Measurements from ENCODE around the gene NPAS3.

NPAS3 gene

DNA sequence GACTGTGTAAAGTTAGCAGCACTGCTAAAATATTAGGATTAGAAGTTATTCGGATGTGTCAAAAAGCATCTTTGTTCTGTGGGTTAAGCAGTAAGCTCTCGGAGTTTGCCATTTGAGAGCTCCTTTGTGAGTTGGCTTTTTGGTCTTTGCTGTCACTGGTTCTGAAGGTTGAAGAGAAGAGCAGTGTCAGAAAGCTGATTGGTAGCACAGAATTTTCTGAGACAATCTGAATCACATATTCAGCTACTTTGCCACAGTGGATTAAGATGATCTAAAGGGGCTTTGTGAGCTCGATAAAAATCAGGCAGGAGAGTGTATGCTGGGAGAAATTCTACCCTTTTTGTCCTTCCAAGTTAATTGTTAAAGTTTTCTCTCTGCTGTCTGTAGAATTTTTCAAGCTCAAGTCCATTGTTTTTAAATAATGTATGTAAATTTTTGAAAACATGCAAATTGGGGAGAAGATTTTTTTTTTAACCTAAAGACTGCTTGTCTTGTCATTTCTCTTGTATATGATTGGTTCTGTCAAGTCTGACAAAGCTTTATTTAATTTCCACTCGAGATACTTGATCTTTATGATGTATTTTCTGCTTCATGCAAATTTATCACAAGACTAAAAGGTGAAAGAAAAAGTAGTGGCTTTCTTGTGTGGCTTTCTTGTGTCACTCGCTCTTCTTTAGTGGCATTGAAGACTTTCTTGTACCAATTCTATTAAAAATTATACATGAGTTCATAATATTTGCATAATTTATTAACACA lies 704.9 kb downstream of the NPAS3 start:
- H3K4me3 ChIP-seq (ENCODE audit: low read depth, low read length), result no peak overlapping the region
- TF ChIP-seq CTCF (IDR thresholded peaks at IDR 0.05; ENCODE audit: insufficient read depth, low read depth, low read length, missing control alignments), result no peak
- no peak for DNase-seq (ENCODE audit: low read depth)

DNA sequence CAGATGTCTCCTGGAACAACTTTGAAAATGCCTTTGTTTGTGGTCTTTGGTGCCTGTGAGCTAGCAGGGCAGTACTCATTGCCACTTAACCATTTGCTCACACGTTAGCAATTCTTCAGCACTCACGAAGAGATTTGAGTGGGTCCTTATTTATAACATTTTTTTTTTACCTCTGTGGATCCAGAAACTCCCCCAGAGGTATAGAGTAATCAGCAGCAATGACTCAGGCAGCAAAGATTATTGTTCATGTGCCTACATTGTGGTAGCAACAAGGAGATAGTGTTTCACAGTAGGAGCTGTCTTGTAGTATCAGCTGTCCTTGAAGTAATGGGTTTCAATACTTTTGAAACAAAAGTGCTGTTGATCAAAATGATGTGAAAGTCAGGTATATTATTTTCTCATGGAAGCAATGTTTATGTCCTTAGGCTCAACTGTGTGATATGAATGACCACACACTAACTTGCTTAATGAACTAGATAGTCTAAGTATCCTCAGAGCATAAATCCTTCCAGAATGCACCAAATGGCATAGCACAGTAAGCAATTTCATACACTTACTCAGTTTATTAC lies 708.1 kb downstream of the NPAS3 start:
- no peak for DNase-seq (ENCODE audit: low read depth)
- H3K4me3 ChIP-seq (ENCODE audit: low read depth, low read length), result no peak overlapping the region
- no peak for TF ChIP-seq CTCF (IDR thresholded peaks at IDR 0.05; ENCODE audit: insufficient read depth, low read depth, low read length, missing control alignments)

GRCh38 chr14:33647385-33647786 lies 708.7 kb downstream of the NPAS3 start:
- TF ChIP-seq CTCF (IDR thresholded peaks at IDR 0.05; ENCODE audit: insufficient read depth, low read depth, low read length, missing control alignments), result no peak
- no peak overlapping the region for H3K4me3 ChIP-seq (ENCODE audit: low read depth, low read length)
- no peak for DNase-seq (ENCODE audit: low read depth)

- DNase-seq (ENCODE audit: low read depth), result no peak
- no peak overlapping the region for H3K4me3 ChIP-seq (ENCODE audit: low read depth, low read length)
- TF ChIP-seq CTCF (IDR thresholded peaks at IDR 0.05; ENCODE audit: insufficient read depth, low read depth, low read length, missing control alignments), result no peak
Observed at GRCh38 chr14:33650430-33650829, 711.8 kb downstream of the NPAS3 start.

DNA sequence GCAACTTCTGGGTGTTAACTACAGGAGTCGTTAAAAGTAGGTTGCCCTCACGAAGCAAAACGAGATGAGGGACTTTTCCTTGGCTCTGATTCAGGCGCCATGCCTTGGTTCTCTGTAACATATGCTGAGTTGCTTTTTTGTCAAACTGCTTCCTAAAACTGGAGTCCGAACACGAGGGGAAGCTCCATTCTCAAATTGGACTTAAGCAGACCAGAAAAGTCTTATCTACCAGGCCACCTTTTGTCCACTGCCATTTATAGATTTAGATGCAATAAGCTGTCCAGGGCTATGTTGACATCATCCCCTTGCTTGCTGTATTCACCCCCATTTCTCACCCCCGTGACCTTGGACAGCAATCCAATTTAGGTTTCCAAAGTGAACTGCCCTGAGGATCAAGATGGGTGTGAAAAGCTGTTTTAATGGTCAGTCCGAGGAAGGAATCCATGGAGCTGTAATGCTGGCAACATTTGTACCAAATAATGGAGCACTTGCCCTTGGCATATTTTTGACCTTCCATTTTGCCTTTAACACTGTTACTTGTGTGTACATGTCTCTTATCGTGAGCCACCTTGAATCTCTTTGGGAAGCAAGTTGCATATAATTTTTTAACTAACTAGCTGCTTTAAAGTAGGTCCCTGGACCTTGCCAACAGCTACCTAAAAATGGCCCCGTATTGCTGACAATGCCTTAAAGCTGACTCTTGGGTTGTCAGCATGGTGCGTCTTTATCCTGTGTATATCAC lies 714.1 kb downstream of the NPAS3 start:
- no peak for DNase-seq (ENCODE audit: low read depth)
- H3K4me3 ChIP-seq (ENCODE audit: low read depth, low read length), result no peak overlapping the region
- no peak for TF ChIP-seq CTCF (IDR thresholded peaks at IDR 0.05; ENCODE audit: insufficient read depth, low read depth, low read length, missing control alignments)

DNA sequence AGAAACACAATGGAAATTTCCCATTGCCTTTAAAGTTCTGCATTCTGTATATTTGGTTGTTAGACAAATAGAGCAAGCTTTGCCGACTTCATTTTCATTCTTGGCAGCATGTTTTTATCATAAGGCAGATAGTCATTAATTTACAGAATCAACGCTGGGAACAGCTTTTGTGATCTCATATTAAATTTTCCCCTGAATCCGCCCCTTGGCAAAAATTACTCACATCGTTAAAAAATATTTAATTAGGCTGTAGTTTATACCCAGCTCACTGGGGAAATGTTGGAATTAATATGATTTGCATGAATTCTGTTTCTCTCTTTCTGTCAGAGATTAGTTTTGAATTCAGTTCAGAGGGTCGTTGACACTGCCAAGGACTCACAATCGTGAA lies 714.6 kb downstream of the NPAS3 start:
- H3K4me3 ChIP-seq (ENCODE audit: low read depth, low read length), result no peak overlapping the region
- TF ChIP-seq CTCF (IDR thresholded peaks at IDR 0.05; ENCODE audit: insufficient read depth, low read depth, low read length, missing control alignments), result no peak
- DNase-seq (ENCODE audit: low read depth), result no peak
